IPS-18c (cell line): ENCODE measurements around the gene LEKR1.
"Not testable (repeated sequence)": the region's sequence is repeated elsewhere in the genome, so short reads cannot be mapped to it uniquely, and the experiment has no call there.

Experiments
- H3K4me3 ChIP-seq: 2 replicates; pipeline ENCODE4 v1.7.0; 2013; ENCODE audit warnings: low read depth, mild to moderate bottlenecking, low read length, moderate library complexity; ENCODE audit not compliant: insufficient read depth
- H3K9me3 ChIP-seq: one replicate; pipeline ENCODE4 v1.6.1; 2013; ENCODE audit warnings: mild to moderate bottlenecking, low read length, moderate library complexity; ENCODE audit not compliant: control insufficient read depth, insufficient read depth

Gene LEKR1

DNA sequence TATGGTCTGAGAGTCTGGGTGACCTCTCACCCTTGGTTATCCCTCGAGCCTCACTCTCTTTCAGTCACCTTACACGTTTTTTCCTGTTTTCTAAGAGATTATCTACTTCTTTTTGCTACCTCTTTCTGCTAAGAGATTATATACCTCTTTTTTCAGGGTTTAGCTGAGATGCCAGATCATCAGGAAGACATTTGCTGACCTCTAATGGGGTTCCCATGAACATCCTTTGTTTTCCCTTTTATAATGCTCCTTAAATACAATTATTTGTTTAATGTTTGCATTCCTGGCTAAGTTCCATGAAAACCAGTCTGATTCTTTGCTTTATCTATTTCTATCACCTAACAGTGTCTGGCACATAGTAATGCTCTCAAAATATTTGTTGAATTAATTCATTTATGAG, 39.6 kb downstream of the LEKR1 start:
- H3K4me3 ChIP-seq, result no peak overlapping the region
- no peaks in the 10 kb centered on the region for H3K9me3 ChIP-seq

DNA sequence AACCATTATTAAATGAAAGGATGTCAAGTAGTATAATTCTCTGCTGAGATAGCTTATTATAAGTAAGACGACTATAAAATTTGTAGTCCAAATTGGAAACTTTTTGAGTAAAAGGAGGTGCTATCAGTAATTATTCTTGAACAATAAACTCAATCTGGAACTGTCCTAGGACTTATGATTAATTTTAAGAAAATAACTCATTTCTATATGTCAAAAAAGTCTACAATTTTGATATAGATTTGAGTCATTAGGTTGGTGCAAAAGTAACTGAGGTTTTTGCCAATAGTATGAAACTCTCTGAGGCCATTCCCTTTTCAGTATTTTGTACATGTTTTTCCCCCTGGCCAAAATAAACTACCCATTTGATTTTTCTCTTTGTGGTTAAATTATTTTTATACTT, 41.0 kb downstream of the LEKR1 start:
- no peaks in the 10 kb centered on the region for H3K9me3 ChIP-seq
- H3K4me3 ChIP-seq, result no peak overlapping the region

- no peak overlapping the region for H3K4me3 ChIP-seq
These were observed 41.8 kb downstream of the LEKR1 start for GRCh38 chr3:156867920-156868319.

DNA sequence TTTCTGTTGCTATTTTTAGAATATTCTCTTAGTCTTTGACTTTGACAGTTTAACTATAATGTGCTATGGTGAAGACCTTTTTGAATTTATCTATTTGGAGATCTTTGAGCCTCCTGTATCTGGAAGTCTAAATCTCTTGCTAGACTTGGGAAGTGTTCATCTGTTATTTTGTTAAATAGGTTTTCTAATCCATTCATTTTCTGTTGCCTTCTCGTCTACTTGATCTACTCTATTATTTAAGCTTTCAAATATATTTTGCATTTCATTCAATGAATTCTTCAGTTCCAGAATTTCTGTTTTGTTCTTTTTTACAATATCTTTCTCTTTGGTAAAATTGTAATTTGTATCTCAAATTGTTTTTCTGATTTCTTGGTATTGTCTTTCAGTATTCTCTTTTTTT, 47.8 kb downstream of the LEKR1 start:
- H3K9me3 ChIP-seq, result no peaks in the 10 kb centered on the region

More at GRCh38 chr3:156867920-156868319, 41.8 kb downstream of the LEKR1 start:
- H3K9me3 ChIP-seq, result no peaks in the 10 kb centered on the region

GRCh38 chr3:156879491-156879890, 53.3 kb downstream of the LEKR1 start:
- not testable (repeated sequence) for H3K4me3 ChIP-seq, H3K9me3 ChIP-seq

More for the DNA sequence above, 47.8 kb downstream of the LEKR1 start:
- H3K4me3 ChIP-seq, result no peak overlapping the region

DNA sequence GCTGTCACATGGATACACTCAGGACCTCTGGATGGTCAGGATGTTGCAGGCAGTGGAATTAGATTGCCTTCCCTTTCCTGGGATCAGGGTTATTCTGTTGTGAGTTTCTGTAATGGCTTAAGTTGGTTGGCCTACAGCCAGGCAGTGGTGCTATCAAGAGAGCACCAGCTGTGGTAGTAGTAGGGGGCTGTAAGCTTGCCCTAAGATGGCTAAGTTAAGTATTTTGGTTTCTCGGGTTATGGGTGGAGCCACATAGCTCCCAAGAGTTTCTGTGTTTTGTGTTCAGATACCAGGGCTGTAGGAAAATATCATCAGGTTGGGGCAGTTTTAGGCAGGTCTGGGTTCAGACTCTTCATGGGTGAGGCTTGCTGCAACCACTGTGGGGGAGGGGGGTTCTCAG, 59.6 kb downstream of the LEKR1 start:
- H3K4me3 ChIP-seq, result no peak overlapping the region
- peaks cover 3% of the 10 kb centered on the region for H3K9me3 ChIP-seq

DNA sequence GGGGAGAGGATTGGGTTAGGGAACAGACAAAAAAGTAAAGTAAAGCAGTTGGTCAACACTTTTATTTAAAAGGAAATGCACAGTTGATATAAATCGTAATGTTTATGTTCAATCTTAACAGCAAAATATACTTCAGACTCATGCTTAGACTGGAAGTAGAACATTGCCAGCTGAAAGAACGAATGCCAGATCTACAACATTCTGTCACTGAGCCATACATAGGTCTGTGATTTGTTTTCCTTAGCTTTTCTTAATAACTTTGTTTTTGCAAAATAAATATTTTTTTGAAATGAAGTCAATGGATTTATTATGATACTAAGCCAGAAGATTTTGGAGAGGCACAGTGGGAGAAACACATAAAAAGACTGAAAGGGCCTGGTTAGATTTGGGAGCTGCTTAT, 62.0 kb downstream of the LEKR1 start:
- peaks cover 3% of the 10 kb centered on the region for H3K9me3 ChIP-seq
- H3K4me3 ChIP-seq, result no peak overlapping the region

DNA sequence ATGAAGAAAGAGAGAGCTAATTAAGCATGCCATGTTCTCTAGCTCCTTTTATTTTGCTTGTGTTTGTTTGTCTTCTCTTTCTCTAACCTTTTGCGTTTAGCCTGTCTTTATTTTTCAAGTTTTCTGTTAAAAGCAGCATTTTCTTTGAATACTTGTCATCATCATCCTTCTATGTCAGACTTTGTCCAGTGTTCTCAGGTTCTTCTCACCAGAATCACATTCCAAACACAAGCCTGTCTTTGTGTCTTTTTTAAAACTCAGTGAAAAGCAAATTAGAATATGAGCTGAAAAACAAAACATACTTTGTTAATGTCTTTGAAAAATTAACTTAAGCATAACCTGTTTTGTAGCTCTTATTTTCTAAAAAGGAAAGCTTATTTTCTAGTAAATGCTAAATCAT, 62.4 kb downstream of the LEKR1 start:
- Histone ChIP-seq H3K4me3 (no peak overlapping the region), H3K9me3 (peaks cover 3% of the 10 kb centered on the region)

DNA sequence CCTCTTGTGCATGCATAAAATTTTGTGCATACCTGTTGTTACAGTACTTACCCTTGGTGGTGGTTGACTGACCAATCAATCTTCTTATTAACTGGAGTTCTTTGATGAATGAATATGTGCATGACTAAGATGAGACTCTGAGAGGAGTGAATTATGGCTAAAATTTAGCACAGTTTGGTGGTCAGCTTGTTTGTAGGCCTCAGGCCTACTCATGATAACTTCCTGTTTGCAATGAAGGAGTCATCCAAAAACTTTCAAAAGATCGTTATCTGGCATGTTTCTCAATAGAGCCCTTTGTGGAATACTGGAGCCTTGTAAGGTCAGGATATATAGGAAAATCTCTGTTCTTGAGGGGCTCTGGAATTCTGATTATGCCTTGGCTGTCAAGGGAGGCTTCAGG, 66.5 kb downstream of the LEKR1 start:
- Histone ChIP-seq H3K9me3 (no peaks in the 10 kb centered on the region), H3K4me3 (no peak overlapping the region)

- not testable (repeated sequence) for H3K4me3 ChIP-seq, H3K9me3 ChIP-seq
These were observed 69.2 kb downstream of the LEKR1 start for GRCh38 chr3:156895374-156895773.

- not testable (repeated sequence) for H3K9me3 ChIP-seq
These were observed 71.7 kb downstream of the LEKR1 start for GRCh38 chr3:156897851-156898250.

GRCh38 chr3:156898296-156898880, 72.2 kb downstream of the LEKR1 start:
- no peaks in the 10 kb centered on the region for H3K9me3 ChIP-seq
- no peak overlapping the region for H3K4me3 ChIP-seq

More at GRCh38 chr3:156897851-156898250, 71.7 kb downstream of the LEKR1 start:
- H3K4me3 ChIP-seq, result not testable (repeated sequence)

GRCh38 chr3:156899951-156900350, 73.8 kb downstream of the LEKR1 start:
- no peak overlapping the region for H3K4me3 ChIP-seq
- no peaks in the 10 kb centered on the region for H3K9me3 ChIP-seq

DNA sequence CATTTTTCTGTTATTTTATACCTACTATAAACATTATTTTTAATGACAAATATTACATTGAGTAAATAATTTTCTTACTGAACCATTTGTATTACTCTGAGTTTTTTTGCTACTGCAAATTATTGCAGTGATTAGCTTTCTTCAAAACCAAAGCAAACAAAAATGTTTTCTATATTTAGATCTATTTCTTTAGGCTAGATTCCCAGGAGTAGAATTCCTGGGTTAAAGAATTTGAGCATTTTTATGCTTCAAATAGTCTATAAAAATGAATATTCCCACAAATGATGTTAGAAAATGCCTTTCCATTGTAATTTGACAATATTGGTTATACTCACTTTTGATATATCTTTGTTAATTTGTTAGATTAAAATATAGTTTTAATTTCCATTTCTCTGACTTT, 76.8 kb downstream of the LEKR1 start:
- Histone ChIP-seq H3K9me3 (no peaks in the 10 kb centered on the region), H3K4me3 (no peak overlapping the region)

DNA sequence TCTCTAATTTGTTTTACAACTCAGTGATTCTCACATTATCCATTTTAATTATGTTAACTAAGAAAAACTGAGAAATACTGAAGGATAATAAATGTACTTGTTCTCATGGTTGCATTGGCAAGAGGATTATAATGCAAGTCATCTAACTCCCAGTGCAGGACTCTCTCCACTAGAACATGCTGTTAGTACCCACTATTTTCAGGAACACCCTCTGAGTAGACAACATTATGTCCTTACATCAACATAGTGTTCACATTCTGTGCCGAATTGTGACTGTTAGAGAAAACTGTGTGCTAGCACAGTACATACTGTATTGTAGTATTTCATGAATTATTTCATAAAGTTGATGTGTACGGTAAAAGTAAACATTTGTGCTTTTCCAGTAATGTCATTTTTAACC, 80.1 kb downstream of the LEKR1 start:
- H3K4me3 ChIP-seq, result no peak overlapping the region

DNA sequence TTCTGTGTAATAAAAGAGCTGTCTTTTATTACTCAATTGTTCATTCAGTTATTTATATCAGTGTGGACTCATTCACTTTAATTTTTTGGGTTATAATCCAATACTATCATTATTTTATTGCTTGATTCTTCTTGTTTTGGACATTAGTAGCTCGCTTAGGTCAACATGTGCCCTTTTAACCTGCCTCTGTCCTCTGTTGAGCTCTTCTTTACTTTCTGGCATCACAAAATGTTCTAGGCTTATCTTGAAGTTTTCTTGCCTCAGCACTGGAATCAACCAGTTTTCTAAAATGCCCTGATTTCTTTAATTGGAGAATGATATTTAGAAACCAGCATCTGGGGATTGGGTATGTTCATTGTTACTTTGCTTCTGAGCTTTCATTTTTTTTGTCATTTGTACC, 82.2 kb downstream of the LEKR1 start:
- no peak overlapping the region for H3K4me3 ChIP-seq
- no peaks in the 10 kb centered on the region for H3K9me3 ChIP-seq

More for the DNA sequence above, 80.1 kb downstream of the LEKR1 start:
- no peaks in the 10 kb centered on the region for H3K9me3 ChIP-seq

- no peak overlapping the region for H3K4me3 ChIP-seq
- H3K9me3 ChIP-seq, result no peaks in the 10 kb centered on the region
These were observed 83.9 kb downstream of the LEKR1 start for GRCh38 chr3:156910022-156910421.

- not testable (repeated sequence) for H3K4me3 ChIP-seq, H3K9me3 ChIP-seq
These were observed 84.7 kb downstream of the LEKR1 start for GRCh38 chr3:156910831-156911230.

DNA sequence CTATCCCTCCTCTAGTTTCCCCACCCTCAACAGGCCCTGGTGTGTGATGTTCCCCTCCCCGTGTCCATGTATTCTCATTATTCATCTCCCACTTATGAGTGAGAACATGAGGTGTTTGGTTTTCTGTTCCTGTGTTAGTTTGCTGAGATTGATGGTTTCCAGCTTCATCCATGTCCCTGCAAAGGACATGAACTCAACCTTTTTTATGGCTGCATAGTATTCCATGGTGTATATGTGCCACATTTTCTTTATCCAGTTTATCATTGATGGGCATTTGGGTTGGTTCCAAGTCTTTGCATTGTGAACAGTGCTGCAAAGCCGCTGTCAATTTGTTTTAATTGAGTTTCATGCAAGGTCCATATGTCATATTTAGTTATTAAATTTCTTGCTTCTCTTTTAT, 88.1 kb downstream of the LEKR1 start:
- not testable (repeated sequence) for H3K9me3 ChIP-seq, H3K4me3 ChIP-seq
